Measurements from ENCODE around the gene PAGE1. TPM values are rescaled to one million over a fixed set of nuclear protein-coding genes. Genes with fewer than 3 reads are reported as not detected.
"Not testable (repeated sequence)": the region's sequence is repeated elsewhere in the genome, so short reads cannot be mapped to it uniquely, and the experiment has no call there.

PAGE1 gene
- total RNA-seq (not detected in 2 replicates), polyA plus RNA-seq (not detected in 2 replicates), polyA minus RNA-seq (0.34 TPM in 1 of 2 replicates, not detected in the other), Bru-seq, nascent RNA (not detected), BruChase-seq, experiment 1, labeled RNA remaining after a 6-hour chase (not detected), BruChase-seq, experiment 2, labeled RNA remaining after a 2-hour chase (not detected)
- polyA plus RNA-seq (2011; cell fraction: cytosol; rRNA removed) = not detected in 2 replicates
- not detected in 2 replicates for polyA plus RNA-seq (2011; cell fraction: nucleus; rRNA removed)
- polyA plus RNA-seq (2012) = not detected in 2 replicates
- not detected for polyA minus RNA-seq (2011; cell fraction: cytosol; rRNA and poly(A)+ RNA removed)
- not detected in 2 replicates for polyA minus RNA-seq (2011; cell fraction: nucleus; rRNA and poly(A)+ RNA removed)
- long read RNA-seq = 0 reads

- no peak for TF ChIP-seq MAX (IDR thresholded peaks at IDR 0.05; ENCODE audit: insufficient read depth, insufficient read length)
- TF ChIP-seq POLR2AphosphoS5 (IDR thresholded peaks at IDR 0.05; ENCODE audit: insufficient read depth, low read depth, low read length) = no peak
- TF ChIP-seq JUN (IDR thresholded peaks at IDR 0.05; ENCODE audit: borderline replicate concordance, insufficient read depth, insufficient read length, low read depth) = no peak
- TF ChIP-seq CTCF (IDR thresholded peaks at IDR 0.05; ENCODE audit: extremely low read depth in 1 of 2, insufficient read depth in 1 of 2, low read depth in 1 of 2, low read length in 2 of 2) = no peak
- no peak for TF ChIP-seq MYC (IDR thresholded peaks at IDR 0.05; ENCODE audit: low read depth, low read length)
- TF ChIP-seq GATA2 (IDR thresholded peaks at IDR 0.05; ENCODE audit: insufficient read depth, insufficient read length, low read depth, low read length) = no peak
- no peak within 1 kb of the TSS for H3K4me2 ChIP-seq (ENCODE audit: insufficient read depth, low read length)
- FAIRE-seq (no peak), DNase-seq (ENCODE audit: low read depth, low spot score) (no peak)
- no peak within 1 kb of the TSS for H2AFZ ChIP-seq (ENCODE audit: low read depth, low read length)
- ChIA-PET POLR2A (no interaction called here), CTCF (no interaction called here)
- BruUV-seq (replicated peaks) = no TSS peak
- no peaks in the 10 kb centered on the region for H3K9me3 ChIP-seq (replicated peaks; ENCODE audit: control insufficient read depth, insufficient read depth, low read length)
- no peaks in the 10 kb centered on the region for H3K27me3 ChIP-seq (ENCODE audit: control insufficient read depth in 2 of 2, insufficient read depth in 2 of 2, low read length in 2 of 2)
- no peak within 1 kb of the TSS for H3K9ac ChIP-seq (replicated peaks; ENCODE audit: extremely low read depth, insufficient read depth, low read length)
- intact Hi-C loops (cut with micrococcal nuclease) (no loop called here), dilution Hi-C loops (cut with MboI; ENCODE audit: extremely low pct_ligation_motif_present, low sequenced_read_pairs) (no loop called here)
- H3K9me1 ChIP-seq (replicated peaks; ENCODE audit: control insufficient read depth, extremely low read depth, insufficient read depth, low read length) = no peaks in the 10 kb centered on the region
- no peaks in the 10 kb centered on the region for H3K36me3 ChIP-seq (ENCODE audit: control insufficient read depth in 2 of 2, extremely low read depth in 1 of 2, insufficient read depth in 2 of 2, low read length in 2 of 2)
- no peak within 1 kb of the TSS for H3K4me3 ChIP-seq (replicated peaks in 1 of 3; ENCODE audit: insufficient read depth in 1 of 3, low read depth in 1 of 3, low read length in 3 of 3)
- H3K4me1 ChIP-seq (ENCODE audit: control insufficient read depth, extremely low read depth, insufficient read depth, low read length) = no peaks in the 10 kb centered on the region
- no peaks in the 10 kb centered on the region for H4K20me1 ChIP-seq (replicated peaks; ENCODE audit: control insufficient read depth, extremely low read depth, insufficient read depth, low read length)
- H3K79me2 ChIP-seq (ENCODE audit: control insufficient read depth, insufficient read depth, low read length) = no peaks in the 10 kb centered on the region
- H3K27ac ChIP-seq (ENCODE audit: insufficient read depth, low read depth, low read length) = no peak within 1 kb of the TSS
These were observed at the start of gene PAGE1 for GRCh38 chrX:49695276-49696180. Gene PAGE1, minus strand, starts transcription at chrX:49695984. Its CDS starts 1,214 bp downstream, at chrX:49694770.

- H2AFZ ChIP-seq (ENCODE audit: low read depth, low read length); POLR2A ChIA-PET; H3K79me2 ChIP-seq (ENCODE audit: control insufficient read depth, insufficient read depth, low read length); H3K9me3 ChIP-seq (replicated peaks; ENCODE audit: control insufficient read depth, insufficient read depth, low read length); H3K9me1 ChIP-seq (replicated peaks; ENCODE audit: control insufficient read depth, extremely low read depth, insufficient read depth, low read length); H3K4me2 ChIP-seq (ENCODE audit: insufficient read depth, low read length); DNase-seq (ENCODE audit: low read depth, low spot score); H3K27ac ChIP-seq (ENCODE audit: insufficient read depth, low read depth, low read length); BruUV-seq (replicated peaks); H3K27me3 ChIP-seq (ENCODE audit: control insufficient read depth in 2 of 2, insufficient read depth in 2 of 2, low read length in 2 of 2); H3K4me3 ChIP-seq (replicated peaks in 1 of 3; ENCODE audit: insufficient read depth in 1 of 3, low read depth in 1 of 3, low read length in 3 of 3); H3K36me3 ChIP-seq (ENCODE audit: control insufficient read depth in 2 of 2, extremely low read depth in 1 of 2, insufficient read depth in 2 of 2, low read length in 2 of 2); H4K20me1 ChIP-seq (replicated peaks; ENCODE audit: control insufficient read depth, extremely low read depth, insufficient read depth, low read length); dilution Hi-C loops (cut with MboI; ENCODE audit: extremely low pct_ligation_motif_present, low sequenced_read_pairs); FAIRE-seq; CTCF ChIA-PET; H3K9ac ChIP-seq (replicated peaks; ENCODE audit: extremely low read depth, insufficient read depth, low read length); H3K4me1 ChIP-seq (ENCODE audit: control insufficient read depth, extremely low read depth, insufficient read depth, low read length); intact Hi-C loops (cut with micrococcal nuclease): not testable (repeated sequence)
These were observed 45.7 kb upstream of the PAGE1 start for GRCh38 chrX:49741501-49741900.
